HepG2 (cell line): ENCODE results near the gene ZNF23. TPM values are rescaled to one million over a fixed set of nuclear protein-coding genes. Genes with fewer than 3 reads are reported as not detected.
A peak's percentile ranks its signal among the peaks of the same experiment; 100 is the strongest.

Experiments used
- GMEB2 ChIP-seq: IDR thresholded peaks from 2 replicates; pipeline ENCODE4 v1.6.1; 2016; ENCODE audit warnings: missing biosample characterization, missing genetic modification reagents, low read depth
- JUNB ChIP-seq: sonication (generic); formaldehyde crosslinking; IDR thresholded peaks from 2 replicates; pipeline ENCODE4 v1.8.0; 2022; ENCODE audit warnings: missing genetic modification reagents, mild to moderate bottlenecking, borderline replicate concordance
- MTA1 ChIP-seq: sonication (generic); formaldehyde crosslinking; IDR thresholded peaks from 2 replicates; pipeline ENCODE4 v1.4.0; 2020; ENCODE audit warnings: missing genetic modification reagents, mild to moderate bottlenecking, borderline replicate concordance
- NFE2 ChIP-seq: sonication (generic); formaldehyde crosslinking; IDR thresholded peaks from 2 replicates; pipeline ENCODE4 v1.4.0; 2020; ENCODE audit warnings: missing genetic modification reagents
- POLR2G ChIP-seq: fragments of 200-400 bp; formaldehyde crosslinking; IDR thresholded peaks from 2 replicates; pipeline ENCODE4 v1.6.1; 2018; ENCODE audit warnings: mild to moderate bottlenecking, low read depth, low read length, moderate library complexity
- RBM39 ChIP-seq: fragments of 200-400 bp; formaldehyde crosslinking; IDR thresholded peaks from one replicate; pipeline ENCODE4 v1.6.1; 2018; ENCODE audit warnings: antibody characterized with exemption, mild to moderate bottlenecking, low read depth, low read length; ENCODE audit not compliant: poor library complexity, severe bottlenecking
- RELA ChIP-seq: sonication (generic); formaldehyde crosslinking; IDR thresholded peaks from 2 replicates; pipeline ENCODE4 v1.4.0; 2020; ENCODE audit warnings: missing genetic modification reagents
- RXRA ChIP-seq: sonication (generic); formaldehyde crosslinking; IDR thresholded peaks from 2 replicates; pipeline ENCODE4 v1.5.1; 2020; ENCODE audit warnings: missing genetic modification reagents
- SALL2 ChIP-seq: sonication (generic); formaldehyde crosslinking; IDR thresholded peaks from 2 replicates; pipeline ENCODE4 v1.8.1; 2023; ENCODE audit warnings: mild to moderate bottlenecking, missing genetic modification reagents, inconsistent platforms
- WIZ ChIP-seq: sonication (generic); formaldehyde crosslinking; IDR thresholded peaks from 2 replicates; pipeline ENCODE4 v1.5.1; 2020; ENCODE audit warnings: mild to moderate bottlenecking, missing genetic modification reagents
- ZBTB10 ChIP-seq: sonication (generic); formaldehyde crosslinking; IDR thresholded peaks from 2 replicates; pipeline ENCODE4 v1.4.0; 2020; ENCODE audit warnings: missing genetic modification reagents, borderline replicate concordance
- ZBTB8A ChIP-seq: sonication (generic); formaldehyde crosslinking; IDR thresholded peaks from 2 replicates; pipeline ENCODE4 v1.4.0; 2020; ENCODE audit warnings: mild to moderate bottlenecking, low read depth, missing genetic modification reagents, borderline replicate concordance
- ZMAT5 ChIP-seq: sonication (generic); formaldehyde crosslinking; IDR thresholded peaks from 2 replicates; pipeline ENCODE4 v1.5.0; 2020; ENCODE audit warnings: mild to moderate bottlenecking, low read depth, missing genetic modification reagents, borderline replicate concordance
- ZNF230 ChIP-seq: sonication (generic); formaldehyde crosslinking; IDR thresholded peaks from 2 replicates; pipeline ENCODE4 v1.4.0; 2020; ENCODE audit warnings: mild to moderate bottlenecking, missing genetic modification reagents
- ZNF232 ChIP-seq: sonication (generic); formaldehyde crosslinking; IDR thresholded peaks from 2 replicates; pipeline ENCODE4 v1.4.0; 2020; ENCODE audit warnings: missing genetic modification reagents, borderline replicate concordance
- ZNF367 ChIP-seq: sonication (generic); formaldehyde crosslinking; IDR thresholded peaks from 2 replicates; pipeline ENCODE4 v1.4.0; 2020; ENCODE audit warnings: missing genetic modification reagents, borderline replicate concordance
- ZNF574 ChIP-seq: sonication (generic); formaldehyde crosslinking; IDR thresholded peaks from 2 replicates; pipeline ENCODE4 v1.4.0; 2020; ENCODE audit warnings: missing genetic modification reagents
- ZNF766 ChIP-seq: sonication (generic); formaldehyde crosslinking; IDR thresholded peaks from 2 replicates; pipeline ENCODE4 v1.5.0; 2020; ENCODE audit warnings: missing genetic modification reagents, borderline replicate concordance
- ZNF780A ChIP-seq: sonication (generic); formaldehyde crosslinking; IDR thresholded peaks from 2 replicates; pipeline ENCODE4 v1.8.0; 2022; ENCODE audit warnings: mild to moderate bottlenecking, missing genetic modification reagents, moderate library complexity
- ZNF83 ChIP-seq: sonication (generic); formaldehyde crosslinking; IDR thresholded peaks from 2 replicates; pipeline ENCODE4 v1.4.0; 2020; ENCODE audit warnings: missing genetic modification reagents, mild to moderate bottlenecking, borderline replicate concordance
- ZNF850 ChIP-seq: sonication (generic); formaldehyde crosslinking; conservative IDR thresholded peaks from 2 replicates; pipeline ENCODE4 v1.9.0; 2021; ENCODE audit warnings: mild to moderate bottlenecking, missing genetic modification reagents
- polyA plus RNA-seq, 8 experiments: library from polyadenylated mRNA; depleted of rRNA in 3 of 8; stranded (reverse) in 7 of 8; unstranded in 1 of 8; fragments of >200 nt; fragmentation: Illumina TruSeq in 4 of 8; extraction: Trizol in 4 of 8; gene quantifications; 2 replicates each; pipeline versions ENCODE4 v1.2.1 to v1.2.3, GENCODE V29; 2011 to 2016; ENCODE audit warnings: low read depth in 4 of 8, missing spikeins in 1 of 8, mixed read lengths in 1 of 8; ENCODE audit not compliant: insufficient read depth in 1 of 8
- total RNA-seq, 5 experiments: library from RNA; depleted of rRNA; stranded (reverse); fragments of >200 nt; fragmentation: Illumina TruSeq; extraction: Trizol; gene quantifications; 2 replicates each; pipeline ENCODE4 v1.2.3, GENCODE V29; 2016; ENCODE audit warnings: low read depth in 1 of 5

ZNF23 gene
- total and polyA plus RNA-seq, 2 of the 13 experiments (the other 11 are each of a cell fraction or from before 2014, with no cell fraction given): 8.6 to 12.2 TPM

- 0 out of 2 replicates have a peak, but pooled peaks have one; percentile 26 for TF ChIP-seq NFE2
- TF ChIP-seq RBM39: no peak
- TF ChIP-seq POLR2G: no peak
- TF ChIP-seq RXRA (CRISPR knock-in tag): peak; percentile 92
- TF ChIP-seq ZNF780A (CRISPR knock-in tag): no peak; the same call in 1 of the 2 replicates
- peak; percentile 95 for TF ChIP-seq MTA1 (CRISPR knock-in tag)
- TF ChIP-seq SALL2 (CRISPR knock-in tag): peak; percentile 91
- TF ChIP-seq ZBTB10 (CRISPR knock-in tag): peak; percentile 87; the same call in 1 of the 2 replicates
- peak; percentile 90 for TF ChIP-seq WIZ (CRISPR knock-in tag)
- peak; percentile 94 for TF ChIP-seq ZNF574
- peak; percentile 44; the same call in 1 of the 2 replicates for TF ChIP-seq ZNF83 (CRISPR knock-in tag)
- no peak; the same call in 1 of the 2 replicates for TF ChIP-seq JUNB
- TF ChIP-seq ZNF367: 0 out of 2 replicates have a peak, but pooled peaks have one; percentile 72
- TF ChIP-seq ZNF230: peak; percentile 98
- peak; percentile 91 for TF ChIP-seq ZBTB8A (CRISPR knock-in tag)
- TF ChIP-seq GMEB2 (CRISPR knock-in tag): no peak
- TF ChIP-seq ZMAT5 (CRISPR knock-in tag): no peak
- TF ChIP-seq ZNF850 (CRISPR knock-in tag): no peak
- peak; percentile 69 for TF ChIP-seq ZNF766
- TF ChIP-seq ZNF232: peak; percentile 94; the same call in 1 of the 2 replicates
- peak; percentile 92; the same call in 1 of the 2 replicates for TF ChIP-seq RELA
Measured at GRCh38 chr16:71426069-71426879, 35.8 kb downstream of the ZNF23 start (continued).
